DMS153 treated with DMSO at 0.1 percent for 48 hours (cell line): ENCODE data around the gene S100A12.
"Not testable (repeated sequence)": the region's sequence is repeated elsewhere in the genome, so short reads cannot be mapped to it uniquely, and the experiment has no call there.

Experiments
- DNase-seq: peaks from one replicate; lab custom pipeline; 2025; ENCODE audit not compliant: unreplicated experiment; lab: John Stamatoyannopoulos, UW

Gene S100A12

GRCh38 chr1:153353226-153353947 lies 22.0 kb downstream of the S100A12 start:
- DNase-seq: no peak

- peak; percentile 83 for DNase-seq
These were observed 22.9 kb downstream of the S100A12 start for GRCh38 chr1:153352523-153352922.

GRCh38 chr1:153350321-153350957 lies 25.0 kb downstream of the S100A12 start:
- DNase-seq: no peak

GRCh38 chr1:153349363-153350320 lies 25.8 kb downstream of the S100A12 start:
- no peak for DNase-seq

GRCh38 chr1:153348511-153349362 lies 26.7 kb downstream of the S100A12 start, which contains the start of gene PGLYRP4:
PGLYRP4 (minus strand) TSS chr1:153348841; CDS start chr1:153347932, 909 bp downstream.
- DNase-seq: no peak

- DNase-seq: no peak
These were observed 27.6 kb downstream of the S100A12 start for GRCh38 chr1:153347856-153348255.

GRCh38 chr1:153347049-153347448 lies 28.4 kb downstream of the S100A12 start:
- not testable (repeated sequence) for DNase-seq

- peak; percentile 19 for DNase-seq
These were observed 29.2 kb downstream of the S100A12 start for GRCh38 chr1:153346077-153346723.

GRCh38 chr1:153345187-153346076 lies 30.0 kb downstream of the S100A12 start:
- peak; percentile 19 for DNase-seq

- DNase-seq: peak; percentile 29
These were observed 30.7 kb downstream of the S100A12 start for GRCh38 chr1:153344718-153345025.

GRCh38 chr1:153343811-153344717 lies 31.4 kb downstream of the S100A12 start:
- no peak for DNase-seq

GRCh38 chr1:153343040-153343681 lies 32.3 kb downstream of the S100A12 start:
- no peak for DNase-seq

GRCh38 chr1:153342178-153342577 lies 33.2 kb downstream of the S100A12 start:
- DNase-seq: no peak

GRCh38 chr1:153341431-153341934 lies 33.9 kb downstream of the S100A12 start:
- no peak for DNase-seq

GRCh38 chr1:153340356-153340755 lies 35.1 kb downstream of the S100A12 start:
- no peak for DNase-seq

GRCh38 chr1:153339802-153340201 lies 35.6 kb downstream of the S100A12 start:
- no peak for DNase-seq
